ENCODE data around the gene ESR2. TPM values are rescaled to one million over a fixed set of nuclear protein-coding genes. Genes with fewer than 3 reads are reported as not detected.

ESR2 gene
- total RNA-seq, 4 donors from 2014 or later = 0.51 TPM; not detected in 3

DNA sequence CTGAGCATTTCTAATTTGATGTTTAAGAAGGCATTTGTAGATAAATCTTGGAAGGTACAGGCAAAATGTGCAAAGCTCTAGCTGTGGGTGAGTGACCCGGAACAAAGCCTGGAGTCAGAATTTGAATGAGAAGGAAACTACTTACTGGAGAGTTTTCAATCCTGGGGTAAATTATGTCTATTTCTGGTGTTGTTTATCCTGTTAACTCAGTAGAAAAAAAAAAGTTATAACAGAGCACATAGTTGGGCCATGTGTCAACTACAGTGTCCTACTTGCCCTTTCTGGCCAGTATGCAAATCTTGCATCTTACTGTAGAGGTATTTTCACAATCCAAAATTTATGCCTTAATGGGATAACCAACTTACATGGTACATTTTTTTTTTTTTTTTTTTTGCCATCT is 259.0 kb downstream of the ESR2 start:
- H3K36me3 ChIP-seq = peaks cover 2 to 10% of the 10 kb centered on the region in 2 donors
- no peak overlapping the region for H3K27ac ChIP-seq
- DNase-seq (no peak), ATAC-seq (no peak)
- intact Hi-C loops (cut with DNase I; ENCODE audit: low total_unique reads) (no loop called here), in situ Hi-C loops (cut with MboI; ENCODE audit: low sequenced_read_pairs in 4 of 4) (loop anchor here in 3 of 4 donors (25.0 kb wide), 2 partner anchors 252 to 277 kb away; partner anchors contain the start of gene ESR2 (in 1 of the 3))
- H3K27me3 ChIP-seq = no peaks in the 10 kb centered on the region
- no peaks in the 10 kb centered on the region for H3K9me3 ChIP-seq
- TF ChIP-seq, protein P1, sequence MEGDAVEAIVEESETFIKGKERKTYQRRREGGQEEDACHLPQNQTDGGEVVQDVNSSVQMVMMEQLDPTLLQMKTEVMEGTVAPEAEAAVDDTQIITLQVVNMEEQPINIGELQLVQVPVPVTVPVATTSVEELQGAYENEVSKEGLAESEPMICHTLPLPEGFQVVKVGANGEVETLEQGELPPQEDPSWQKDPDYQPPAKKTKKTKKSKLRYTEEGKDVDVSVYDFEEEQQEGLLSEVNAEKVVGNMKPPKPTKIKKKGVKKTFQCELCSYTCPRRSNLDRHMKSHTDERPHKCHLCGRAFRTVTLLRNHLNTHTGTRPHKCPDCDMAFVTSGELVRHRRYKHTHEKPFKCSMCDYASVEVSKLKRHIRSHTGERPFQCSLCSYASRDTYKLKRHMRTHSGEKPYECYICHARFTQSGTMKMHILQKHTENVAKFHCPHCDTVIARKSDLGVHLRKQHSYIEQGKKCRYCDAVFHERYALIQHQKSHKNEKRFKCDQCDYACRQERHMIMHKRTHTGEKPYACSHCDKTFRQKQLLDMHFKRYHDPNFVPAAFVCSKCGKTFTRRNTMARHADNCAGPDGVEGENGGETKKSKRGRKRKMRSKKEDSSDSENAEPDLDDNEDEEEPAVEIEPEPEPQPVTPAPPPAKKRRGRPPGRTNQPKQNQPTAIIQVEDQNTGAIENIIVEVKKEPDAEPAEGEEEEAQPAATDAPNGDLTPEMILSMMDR (IDR thresholded peaks at IDR 0.05 in 4 of 5, conservative IDR thresholded peaks at IDR 0.05 in 1 of 5) = no peak
- TF ChIP-seq POLR2A (IDR thresholded peaks at IDR 0.05) = no peak
- H3K4me1 ChIP-seq = peaks cover 0 to 5% of the 10 kb centered on the region in 2 donors
- H3K4me3 ChIP-seq = no peak overlapping the region

MicroRNAs encoded within 50 kb of the gene (microRNA counts, 767-probe panel; counts per million panel counts)
- microRNA hsa-miR-548h-5p = 356 to 448 counts per million in 2 donors

Small RNA genes lying within 50 kb of the gene (microRNA-seq; reads per million reads assigned to microRNA genes)
- 0 reads per million in 2 donors for gene MIR548H1 (ENCODE audit: borderline replicate concordance in 2 of 2)

Other genes with a start within 250 kb of the ESR2 start
- gene MTHFD1, start 94.0 kb upstream of the ESR2 start, total RNA-seq = 10 to 100 TPM; 36.2 to 68.7 (median 42.0) TPM
- gene AKAP5, start 171.1 kb upstream of the ESR2 start, total RNA-seq = under 1 TPM; 0.04 to 0.87 (median 0.42) TPM
- gene ZBTB25, start 209.5 kb upstream of the ESR2 start, total RNA-seq = 10 to 100 TPM in 2 of 4 donors, 1 to 10 TPM in 2; 6.9 to 13.7 (median 10.4) TPM
- gene ZBTB1, start 210.4 kb upstream of the ESR2 start, total RNA-seq = 10 to 100 TPM; 36.9 to 49.2 (median 38.0) TPM
- 100 to 1,000 TPM in 2 of 4 donors, 10 to 100 TPM in 2; 69.6 to 113 (median 96.4) TPM for gene HSPA2, start 246.4 kb upstream of the ESR2 start, total RNA-seq